Measurements from ENCODE around the gene C9orf50.
"Not testable (repeated sequence)": the region's sequence is repeated elsewhere in the genome, so short reads cannot be mapped to it uniquely, and the experiment has no call there.

The C9orf50 gene

GRCh38 chr9:129610473-129611306, 10.2 kb downstream of the C9orf50 start:
- DNase-seq (ENCODE audit: low read depth in 2 of 2): peak; percentile 62 to 64

GRCh38 chr9:129610213-129610472, 10.8 kb downstream of the C9orf50 start:
- no peak for DNase-seq (ENCODE audit: low read depth in 2 of 2)

GRCh38 chr9:129609486-129610212, 11.3 kb downstream of the C9orf50 start:
- peak in 1 of 2 donors; percentile 37 for DNase-seq (ENCODE audit: low read depth in 2 of 2)

GRCh38 chr9:129608561-129609481, 12.1 kb downstream of the C9orf50 start:
- DNase-seq (ENCODE audit: low read depth in 2 of 2): no peak

GRCh38 chr9:129607027-129607387, 13.9 kb downstream of the C9orf50 start:
- no peak for DNase-seq (ENCODE audit: low read depth in 2 of 2)

- no peak for DNase-seq (ENCODE audit: low read depth in 2 of 2)
Observed at GRCh38 chr9:129606161-129607026, 14.5 kb downstream of the C9orf50 start.

GRCh38 chr9:129604766-129605163, 16.1 kb downstream of the C9orf50 start:
- no peak for DNase-seq (ENCODE audit: low read depth in 2 of 2)

GRCh38 chr9:129604056-129604765, 16.7 kb downstream of the C9orf50 start:
- no peak for DNase-seq (ENCODE audit: low read depth in 2 of 2)

- DNase-seq (ENCODE audit: low read depth in 2 of 2): no peak
Observed at GRCh38 chr9:129602598-129603415, 18.1 kb downstream of the C9orf50 start.

GRCh38 chr9:129601082-129601674, 19.7 kb downstream of the C9orf50 start:
- DNase-seq (ENCODE audit: low read depth in 2 of 2): no peak

- DNase-seq (ENCODE audit: low read depth in 2 of 2): no peak
Observed at GRCh38 chr9:129598089-129598596, 22.8 kb downstream of the C9orf50 start.

GRCh38 chr9:129597355-129598088, 23.4 kb downstream of the C9orf50 start:
- no peak for DNase-seq (ENCODE audit: low read depth in 2 of 2)

- no peak for DNase-seq (ENCODE audit: low read depth in 2 of 2)
Observed at GRCh38 chr9:129596541-129597331, 24.2 kb downstream of the C9orf50 start.

GRCh38 chr9:129595903-129596540, 24.9 kb downstream of the C9orf50 start:
- DNase-seq (ENCODE audit: low read depth in 2 of 2): no peak

GRCh38 chr9:129595311-129595741, 25.6 kb downstream of the C9orf50 start:
- DNase-seq (ENCODE audit: low read depth in 2 of 2): no peak

GRCh38 chr9:129594632-129595031, 26.3 kb downstream of the C9orf50 start:
- no peak for DNase-seq (ENCODE audit: low read depth in 2 of 2)

- DNase-seq (ENCODE audit: low read depth in 2 of 2): not testable (repeated sequence)
Observed at GRCh38 chr9:129592790-129593189, 28.1 kb downstream of the C9orf50 start.
